GM21360 (cell line): Measurements from ENCODE around the gene SLC16A10.

ENCODE experiments used
- ATAC-seq: cut with Tn5 transposase; IDR thresholded peaks from one replicate; pipeline ENCODE4 v1.9.1; 2021; ENCODE audit warnings: mild to moderate bottlenecking, moderate library complexity; ENCODE audit not compliant: unreplicated experiment

The SLC16A10 gene

GRCh38 chr6:111210194-111210728 lies 123.0 kb downstream of the SLC16A10 start:
- no peak for ATAC-seq

GRCh38 chr6:111211411-111212030 lies 124.2 kb downstream of the SLC16A10 start:
- ATAC-seq, result no peak

GRCh38 chr6:111212625-111213024 lies 125.3 kb downstream of the SLC16A10 start:
- ATAC-seq, result no peak

GRCh38 chr6:111215131-111215530 lies 127.8 kb downstream of the SLC16A10 start:
- ATAC-seq, result no peak

- ATAC-seq, result no peak
These were observed 132.5 kb downstream of the SLC16A10 start for GRCh38 chr6:111219785-111220184.

GRCh38 chr6:111220383-111221031 lies 133.2 kb downstream of the SLC16A10 start:
- no peak for ATAC-seq

GRCh38 chr6:111221804-111222203 lies 134.5 kb downstream of the SLC16A10 start:
- ATAC-seq, result no peak

GRCh38 chr6:111222341-111222740 lies 135.0 kb downstream of the SLC16A10 start:
- no peak for ATAC-seq

- ATAC-seq, result no peak
These were observed 140.8 kb downstream of the SLC16A10 start for GRCh38 chr6:111228094-111228493.

GRCh38 chr6:111230351-111231089 lies 143.2 kb downstream of the SLC16A10 start:
- ATAC-seq, result no peak

- no peak for ATAC-seq
These were observed 143.8 kb downstream of the SLC16A10 start for GRCh38 chr6:111231090-111231459.

- ATAC-seq, result no peak
These were observed 150.5 kb downstream of the SLC16A10 start for GRCh38 chr6:111237852-111238251.

GRCh38 chr6:111238464-111239119 lies 151.3 kb downstream of the SLC16A10 start:
- no peak for ATAC-seq

GRCh38 chr6:111239461-111239860 lies 152.2 kb downstream of the SLC16A10 start:
- ATAC-seq, result no peak

GRCh38 chr6:111242452-111242851 lies 155.1 kb downstream of the SLC16A10 start:
- no peak for ATAC-seq

- no peak for ATAC-seq
These were observed 155.8 kb downstream of the SLC16A10 start for GRCh38 chr6:111243095-111243494.

GRCh38 chr6:111248789-111249188 lies 161.5 kb downstream of the SLC16A10 start:
- ATAC-seq, result no peak

GRCh38 chr6:111250791-111251354 lies 163.6 kb downstream of the SLC16A10 start:
- ATAC-seq, result no peak

- no peak for ATAC-seq
These were observed 165.4 kb downstream of the SLC16A10 start for GRCh38 chr6:111252726-111253125.

- no peak for ATAC-seq
These were observed 166.9 kb downstream of the SLC16A10 start for GRCh38 chr6:111254004-111254778.
